HG03135 (cell line): Measurements from ENCODE around the gene ALKBH6.
"Not testable (repeated sequence)": the region's sequence is repeated elsewhere in the genome, so short reads cannot be mapped to it uniquely, and the experiment has no call there.

ENCODE experiments used
- ATAC-seq: cut with Tn5 transposase; IDR thresholded peaks from one replicate; pipeline ENCODE4 v1.9.1; 2021; ENCODE audit warnings: mild to moderate bottlenecking, moderate library complexity; ENCODE audit not compliant: unreplicated experiment

ALKBH6 gene

DNA sequence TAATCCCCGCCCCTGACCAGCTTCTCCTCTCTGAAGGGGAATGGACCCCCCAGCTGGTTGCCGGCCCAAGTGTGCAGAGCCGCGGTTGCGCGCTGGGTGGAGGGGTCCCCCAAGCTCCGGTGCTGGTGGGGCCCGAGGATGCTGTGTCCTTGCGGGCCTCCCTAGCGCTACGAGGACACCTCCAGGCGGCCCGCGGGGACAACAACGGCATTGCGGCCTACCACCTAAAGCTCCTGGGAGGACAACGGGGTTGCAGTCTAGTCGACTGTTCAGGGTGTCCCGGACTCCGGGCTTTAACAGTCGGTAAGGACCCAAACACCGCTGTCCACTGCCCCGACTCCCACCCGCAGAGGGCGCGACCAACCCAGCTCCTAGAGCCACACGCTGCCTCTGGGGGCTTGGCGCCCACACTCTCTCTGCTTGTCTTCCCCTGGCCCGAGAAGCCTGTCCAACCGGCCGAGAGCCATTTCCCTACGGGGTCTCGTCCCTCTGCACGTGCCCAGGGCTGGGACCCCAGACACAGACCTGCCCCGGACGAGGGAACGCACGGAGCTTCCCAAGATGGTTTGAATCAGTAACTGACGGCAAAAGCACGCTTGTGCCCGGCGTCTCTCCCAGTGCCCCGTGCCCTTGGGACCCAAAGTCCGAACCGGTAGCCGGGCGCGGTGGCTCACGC lies 20.0 kb downstream of the ALKBH6 start:
- no peak for ATAC-seq

DNA sequence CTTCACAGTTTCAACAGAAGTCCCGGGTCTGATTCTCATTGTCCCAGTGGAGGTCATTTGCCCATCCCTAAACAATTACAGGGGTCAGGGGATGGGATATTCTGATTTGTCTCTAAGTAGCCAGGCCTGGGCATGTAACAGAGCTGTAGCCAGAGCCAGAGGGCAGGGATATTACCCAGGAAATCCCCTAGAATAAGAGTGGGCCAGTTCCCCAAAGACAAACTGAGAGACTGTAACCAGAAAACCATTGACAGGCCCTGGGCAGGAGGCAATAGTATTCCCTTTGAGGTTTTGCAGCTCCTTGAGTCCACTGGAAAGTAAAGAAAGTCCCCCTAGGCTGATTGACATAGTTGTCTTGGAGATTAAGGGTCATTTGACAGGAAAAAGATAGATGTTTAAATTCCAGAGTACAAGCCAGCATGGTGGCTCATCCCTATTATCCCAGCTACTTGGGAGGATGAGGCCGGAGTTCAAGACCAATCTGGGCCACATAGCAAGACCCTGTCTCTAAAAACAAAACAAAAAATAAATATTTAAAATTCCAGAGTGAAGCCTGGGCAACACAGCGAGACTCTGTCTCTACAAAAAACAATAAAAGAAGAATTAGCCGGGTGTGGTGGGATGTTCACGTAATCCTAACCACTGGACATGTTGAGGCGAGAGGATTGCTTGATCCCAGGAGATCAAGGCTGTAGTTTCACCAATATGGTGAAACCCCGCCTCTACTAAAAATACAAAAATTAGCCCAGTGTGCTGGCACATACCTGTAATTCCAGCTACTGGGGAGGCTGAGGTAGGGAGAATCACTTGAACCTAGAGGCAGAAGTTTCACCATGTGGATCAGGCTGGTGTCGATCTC lies 20.9 kb downstream of the ALKBH6 start:
- ATAC-seq = no peak

DNA sequence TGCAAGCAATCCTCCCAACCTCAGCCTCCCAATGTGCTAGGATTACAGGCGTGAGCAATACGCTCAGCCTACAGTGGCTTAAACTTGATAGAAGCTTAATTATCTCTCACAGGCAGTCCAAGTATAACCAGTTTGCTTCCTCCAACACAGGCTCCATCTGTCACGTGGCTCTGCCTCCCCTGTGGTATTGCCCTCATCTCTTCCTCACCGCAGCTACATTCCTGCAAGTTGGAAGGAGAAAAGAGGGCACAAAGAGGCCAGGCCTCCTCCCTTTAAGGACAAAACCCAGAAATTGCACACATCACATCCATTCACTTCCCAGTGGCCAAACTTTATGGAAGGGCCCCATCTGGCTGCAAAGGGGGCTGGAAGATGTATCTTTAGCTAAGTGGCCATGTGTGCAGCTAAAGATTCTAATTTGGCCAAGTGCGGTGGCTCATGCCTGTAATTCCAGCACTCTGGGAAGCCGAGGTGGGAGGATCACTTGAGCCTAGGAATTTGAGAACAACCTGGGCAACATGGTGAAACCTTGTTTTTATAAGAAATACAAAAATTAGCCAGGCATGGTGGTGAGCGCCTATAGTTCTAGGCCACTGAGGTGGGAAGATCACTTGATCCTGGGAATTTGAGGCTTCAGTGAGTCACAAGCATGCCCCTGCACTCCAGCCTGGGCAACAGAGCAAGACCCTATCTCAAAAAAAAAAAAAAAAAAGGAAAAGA lies 22.1 kb downstream of the ALKBH6 start:
- ATAC-seq = no peak

DNA sequence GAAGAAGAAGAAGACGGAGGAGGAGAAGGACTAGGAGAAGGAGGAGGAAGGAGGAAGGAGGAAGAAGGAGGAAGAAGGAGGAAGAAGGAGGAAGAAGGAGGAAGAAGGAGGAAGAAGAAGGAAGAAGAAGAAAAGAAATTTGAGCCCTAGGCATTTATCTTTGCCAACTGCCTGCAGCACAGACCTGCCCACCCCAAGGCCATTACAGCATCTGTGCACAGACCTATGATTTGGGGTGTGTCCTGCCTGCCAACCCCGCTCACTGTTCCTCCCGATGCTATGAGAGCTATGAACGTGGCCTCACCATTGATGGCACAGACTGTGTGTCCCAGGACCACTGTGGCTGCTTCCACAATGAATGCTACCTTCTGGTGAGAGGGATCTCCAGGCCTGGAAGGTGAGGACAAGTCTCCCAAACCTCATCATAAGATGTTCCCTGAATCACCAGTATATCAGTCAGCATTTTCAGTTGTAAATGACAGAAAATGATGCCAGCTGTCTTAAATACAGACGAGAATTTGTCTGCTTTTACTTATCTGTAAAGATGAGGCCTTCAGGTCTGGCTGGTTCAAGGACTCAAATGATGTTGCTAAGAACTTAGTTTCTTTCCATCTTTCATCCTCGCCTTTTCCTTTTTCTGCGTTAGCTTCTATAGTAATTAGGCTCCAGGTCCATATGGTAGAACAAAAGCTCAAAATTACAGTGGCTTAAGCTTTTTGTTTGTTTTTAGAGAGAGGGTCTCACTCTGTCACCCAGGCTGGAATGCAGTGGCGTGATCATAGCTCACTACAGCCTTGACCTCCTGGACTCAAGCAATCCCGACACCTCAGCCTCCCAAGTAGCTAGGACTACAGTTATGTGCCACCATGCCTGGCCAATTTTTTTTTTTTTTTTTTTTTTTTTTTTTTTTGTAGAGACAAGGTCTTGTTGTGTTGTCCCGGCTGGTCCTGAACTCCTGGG lies 23.0 kb downstream of the ALKBH6 start:
- no peak for ATAC-seq

DNA sequence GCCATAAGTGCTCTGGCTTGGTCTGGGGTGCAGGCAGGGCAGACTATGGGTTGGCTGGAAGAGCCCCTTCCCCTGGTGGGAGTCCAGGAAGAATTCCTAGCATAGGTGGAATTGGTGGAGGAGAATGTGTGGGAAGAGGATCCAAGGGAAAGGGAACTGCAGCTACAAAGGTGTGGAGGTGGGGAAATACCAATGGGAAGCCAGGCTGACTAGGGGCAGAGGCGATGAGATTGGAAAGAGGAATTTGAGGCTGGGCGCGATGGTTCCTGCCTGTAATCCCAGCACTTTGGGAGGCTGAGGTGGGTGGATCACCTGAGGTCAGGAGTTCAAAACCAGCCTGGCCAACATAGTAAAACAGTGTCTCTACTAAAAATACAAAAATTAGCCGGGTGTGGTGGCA lies 23.9 kb downstream of the ALKBH6 start:
- no peak for ATAC-seq

DNA sequence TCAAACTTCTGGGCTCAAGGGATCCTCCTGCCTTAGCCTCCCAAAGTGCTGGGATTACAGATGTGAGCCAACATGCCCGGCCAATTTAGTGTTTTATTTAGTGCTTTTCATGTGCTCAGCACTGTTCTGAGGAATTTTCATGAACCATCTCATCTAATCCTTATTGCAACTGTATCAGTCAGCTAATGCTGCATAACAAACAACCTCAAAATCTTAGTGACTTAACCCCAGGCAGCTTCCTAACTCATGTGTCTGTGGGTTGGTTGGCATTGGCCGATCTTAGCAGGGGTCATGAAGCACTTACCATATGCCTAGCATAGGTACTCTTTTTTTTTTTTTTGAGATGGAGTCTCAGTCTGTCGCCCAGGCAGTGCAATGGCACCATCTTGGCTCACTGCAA lies 25.2 kb downstream of the ALKBH6 start:
- ATAC-seq = no peak

DNA sequence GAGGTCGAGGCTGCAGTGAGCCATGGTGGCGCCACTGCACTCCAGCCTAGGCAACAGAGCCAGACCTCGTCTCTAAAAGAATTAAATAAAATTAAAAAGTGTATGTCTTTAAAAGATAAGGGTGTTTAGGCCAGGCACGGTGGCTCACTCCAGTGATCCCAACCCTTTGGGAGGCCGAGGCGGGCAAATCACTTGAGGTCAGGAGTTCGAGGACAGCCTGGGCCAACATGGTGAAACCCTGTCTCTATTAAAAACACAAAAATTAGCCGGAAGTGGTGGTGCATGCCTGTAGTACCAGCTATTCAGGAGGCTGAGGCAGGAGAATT lies 26.5 kb downstream of the ALKBH6 start:
- ATAC-seq = no peak

DNA sequence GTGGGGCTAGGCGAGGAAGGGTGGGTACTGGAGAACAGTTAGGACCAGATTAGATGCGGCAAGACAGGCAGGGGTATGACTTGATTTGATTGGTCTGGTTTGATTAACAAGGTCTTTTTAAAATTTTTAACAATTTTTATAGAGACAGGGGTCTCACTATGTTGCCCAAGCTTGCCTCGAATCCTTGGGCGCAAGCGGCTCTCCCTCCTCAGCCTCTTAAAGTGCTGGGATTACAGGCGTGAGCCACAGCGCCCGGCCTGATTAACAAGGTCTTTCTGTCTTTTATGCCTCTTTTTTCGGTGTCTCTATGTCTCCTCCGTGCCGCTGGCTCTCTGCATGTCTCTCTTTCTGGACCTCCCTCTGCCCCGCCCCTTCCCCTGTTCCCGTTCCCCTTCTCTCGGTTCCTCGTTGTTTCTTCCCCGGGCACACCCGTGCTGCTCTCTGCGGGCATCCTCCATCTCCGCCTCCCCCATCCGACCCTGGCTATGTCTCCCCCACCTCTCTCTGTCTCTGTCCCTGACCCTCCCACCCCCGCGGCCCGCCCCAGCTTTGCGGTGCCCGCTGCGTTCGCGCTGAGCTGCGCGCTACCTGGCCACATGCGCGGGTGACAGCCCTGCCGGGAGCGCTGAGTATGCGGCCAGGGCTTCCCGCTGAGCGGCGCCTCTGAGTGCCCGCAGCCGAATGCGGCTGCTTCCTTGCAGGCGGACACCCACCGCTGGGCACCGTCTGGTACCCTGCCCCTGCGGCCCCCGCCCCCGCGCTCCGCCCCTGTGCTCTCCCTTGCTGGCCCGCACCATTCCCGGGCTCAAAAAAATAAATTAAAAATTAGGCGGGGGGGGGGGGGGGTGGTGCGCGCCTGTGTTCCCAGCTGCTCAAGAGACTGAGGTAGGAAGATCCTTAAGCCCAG lies 27.1 kb downstream of the ALKBH6 start:
- ATAC-seq = no peak

DNA sequence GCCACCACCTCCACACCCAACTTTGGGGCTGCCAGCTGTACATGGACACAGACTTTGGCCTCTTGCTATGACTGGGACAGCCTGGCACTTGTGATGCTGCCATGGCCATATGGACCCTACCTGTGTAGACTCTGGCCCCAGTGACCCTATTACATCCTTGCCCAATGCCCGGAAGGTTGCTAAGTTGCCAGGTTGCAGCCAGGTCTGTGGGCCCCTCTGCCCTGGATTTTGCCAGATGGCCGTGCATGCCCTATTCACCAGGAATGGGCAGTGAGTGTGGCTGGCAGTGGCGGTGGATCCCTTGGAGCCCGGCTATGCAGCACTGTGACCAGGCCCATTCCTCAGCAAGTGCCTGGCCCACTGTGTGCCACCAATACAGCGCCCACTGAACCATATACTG lies 27.9 kb downstream of the ALKBH6 start:
- no peak for ATAC-seq

DNA sequence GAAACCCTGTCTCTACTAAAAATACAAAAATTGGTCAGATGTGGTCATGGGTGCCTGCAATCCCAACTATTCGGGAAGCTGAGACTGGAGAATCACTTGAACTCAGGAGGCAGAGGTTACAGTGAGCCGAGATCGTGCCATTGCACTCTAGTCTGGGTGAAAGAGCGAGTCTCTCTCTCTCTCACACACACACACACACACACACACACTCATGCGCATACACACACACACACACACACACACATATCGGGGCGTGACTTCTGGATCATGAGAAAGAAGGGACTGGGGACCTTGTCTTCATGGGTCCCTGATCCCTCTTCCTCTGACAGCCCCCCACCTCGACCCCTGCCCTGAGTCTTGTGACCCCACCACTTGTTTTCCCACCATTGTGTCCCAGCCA lies 30.8 kb downstream of the ALKBH6 start:
- ATAC-seq = no peak

DNA sequence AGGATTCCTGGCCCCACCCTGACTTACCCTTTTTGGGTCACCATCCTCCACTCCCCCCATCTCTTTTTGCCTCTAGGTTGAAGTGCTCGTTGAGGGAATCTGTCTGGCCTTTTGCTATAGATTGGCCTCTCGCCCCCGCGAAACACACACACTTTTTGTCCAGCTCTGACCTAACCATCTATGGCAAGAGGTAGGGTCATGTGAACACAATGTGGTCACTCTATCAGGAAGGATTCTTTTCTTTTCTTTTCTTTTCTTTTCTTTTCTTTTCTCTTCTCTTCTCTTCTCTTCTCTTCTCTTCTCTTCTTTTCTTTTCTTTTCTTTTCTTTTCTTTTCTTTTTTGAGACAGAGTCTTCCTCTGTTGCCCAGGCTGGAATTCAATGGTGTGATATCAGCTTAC lies 33.0 kb downstream of the ALKBH6 start:
- not testable (repeated sequence) for ATAC-seq

DNA sequence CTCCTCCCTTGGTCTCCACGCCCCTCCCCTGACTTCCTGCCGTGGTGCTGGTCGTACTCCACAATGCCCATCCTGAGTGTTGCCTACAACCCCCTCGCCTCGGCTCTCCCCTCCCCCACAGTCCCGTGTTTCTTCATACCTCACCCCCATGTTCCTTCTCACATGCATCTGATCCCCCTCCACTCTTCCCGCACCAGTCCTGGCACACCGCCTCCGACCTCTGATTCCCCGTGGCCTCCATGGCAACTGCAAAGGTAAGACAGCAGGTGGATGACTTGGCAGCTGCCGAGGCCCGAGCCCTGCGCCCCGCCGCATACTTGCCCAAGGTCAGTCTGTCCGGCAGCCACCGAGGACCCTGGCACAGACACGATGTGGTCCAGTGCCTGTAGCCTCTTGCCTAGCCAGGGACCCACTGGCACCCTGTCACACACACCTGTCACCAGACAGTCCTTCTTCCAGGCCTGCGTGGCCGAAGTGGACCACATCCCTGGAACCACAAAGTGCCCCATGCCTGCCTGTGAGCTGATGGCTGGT lies 35.1 kb downstream of the ALKBH6 start:
- no peak for ATAC-seq

DNA sequence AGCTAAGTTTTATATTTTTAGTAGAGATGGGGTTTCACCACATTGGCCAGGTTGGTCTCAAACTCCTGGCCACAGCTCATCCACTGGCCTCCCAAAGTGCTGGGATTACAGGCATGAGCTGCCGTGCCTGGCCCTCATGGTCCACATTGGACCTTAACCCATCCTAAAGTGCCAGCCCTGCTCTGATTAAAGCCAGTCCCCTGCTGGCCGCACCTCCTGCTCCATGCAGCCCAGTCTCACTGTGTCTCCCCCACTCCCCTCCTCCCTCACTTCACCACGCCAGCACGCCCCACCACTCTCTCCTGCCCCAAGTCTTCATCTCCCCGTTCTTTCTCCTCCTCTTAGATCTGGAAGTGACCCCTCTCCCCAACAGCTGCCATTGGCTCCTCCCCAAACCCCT lies 35.7 kb downstream of the ALKBH6 start:
- no peak for ATAC-seq

DNA sequence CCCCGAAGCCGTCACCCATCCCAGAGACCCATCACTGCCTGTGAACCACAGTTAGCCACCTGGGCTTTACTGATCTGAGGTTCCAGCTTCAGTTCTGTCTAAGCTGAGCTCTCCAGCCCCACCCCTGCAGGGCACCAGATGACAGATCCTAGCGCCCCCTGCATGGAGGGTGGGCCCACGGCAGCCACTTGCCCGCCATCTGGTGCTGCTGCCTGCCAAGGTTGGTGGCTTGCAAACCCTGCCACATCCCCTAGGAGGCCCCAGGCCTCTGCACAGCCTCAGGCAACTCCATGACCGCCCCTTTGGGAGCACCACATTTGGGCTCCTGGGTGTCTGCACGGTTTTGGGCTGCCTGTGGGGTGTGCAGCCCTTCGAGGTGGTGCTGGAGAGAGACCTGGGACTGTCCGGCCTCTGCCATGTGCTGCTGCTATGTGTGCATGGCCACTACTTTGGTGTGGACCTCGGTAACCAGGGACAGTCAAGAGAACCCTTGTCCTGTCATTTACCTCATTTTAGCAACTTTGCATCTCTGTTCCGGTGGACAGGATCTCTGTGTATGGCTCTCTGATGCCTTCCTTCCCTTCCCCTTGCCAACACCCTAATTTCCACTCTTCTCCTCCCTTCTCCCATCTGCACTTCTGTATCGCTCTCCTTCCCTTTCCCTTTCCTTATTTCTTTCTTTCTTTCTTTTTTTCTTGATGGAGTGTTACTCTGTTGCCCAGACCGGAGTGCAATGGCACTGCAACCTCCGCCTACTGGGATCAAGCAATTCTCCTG lies 36.4 kb downstream of the ALKBH6 start:
- no peak for ATAC-seq

DNA sequence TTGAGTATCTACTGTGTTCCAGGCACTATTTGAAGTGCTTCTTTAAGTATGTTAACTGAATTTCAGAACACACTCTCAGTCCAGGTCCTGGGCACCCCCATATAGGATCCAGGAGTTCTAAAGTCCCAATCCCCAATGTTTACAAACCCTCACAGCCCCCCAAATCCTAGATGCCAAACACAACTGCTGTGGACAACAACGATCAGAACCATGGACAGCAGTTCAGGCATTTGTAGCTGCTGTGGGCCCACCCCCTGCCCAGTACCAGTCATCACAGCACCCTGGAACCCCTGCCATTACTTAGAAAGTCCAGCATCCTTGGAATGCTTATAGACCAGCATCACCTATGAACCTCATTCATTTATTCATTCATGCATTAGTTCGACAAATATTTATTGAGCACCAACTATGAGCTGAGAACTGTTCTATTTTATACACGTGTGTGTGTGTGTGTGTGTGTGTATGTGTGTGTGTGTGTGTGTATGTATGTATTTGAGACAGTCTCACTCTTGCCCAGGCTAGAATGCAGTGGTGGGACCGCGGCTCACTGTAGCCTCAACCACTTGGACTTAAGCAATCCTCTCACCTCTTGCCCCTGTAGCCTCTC lies 38.3 kb downstream of the ALKBH6 start:
- no peak for ATAC-seq

DNA sequence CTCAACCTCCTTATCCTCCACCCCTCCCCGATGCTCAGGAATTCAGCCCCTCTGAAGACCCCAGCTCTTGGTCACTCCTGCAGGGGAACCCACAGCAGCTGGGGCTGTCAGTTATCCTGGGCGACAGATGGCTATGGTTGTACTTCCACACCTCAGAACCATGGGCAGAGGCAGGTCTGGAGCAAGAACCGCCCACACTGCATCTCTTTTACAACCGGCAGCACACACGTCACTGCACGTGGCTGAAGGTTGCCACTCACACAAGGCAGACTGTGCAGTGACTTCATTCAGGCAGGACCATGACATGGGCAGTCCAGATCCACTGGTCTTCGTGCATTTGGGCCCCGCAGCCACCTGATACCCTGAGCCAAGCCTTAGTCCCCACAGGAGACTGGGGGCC lies 40.5 kb downstream of the ALKBH6 start:
- ATAC-seq = no peak

DNA sequence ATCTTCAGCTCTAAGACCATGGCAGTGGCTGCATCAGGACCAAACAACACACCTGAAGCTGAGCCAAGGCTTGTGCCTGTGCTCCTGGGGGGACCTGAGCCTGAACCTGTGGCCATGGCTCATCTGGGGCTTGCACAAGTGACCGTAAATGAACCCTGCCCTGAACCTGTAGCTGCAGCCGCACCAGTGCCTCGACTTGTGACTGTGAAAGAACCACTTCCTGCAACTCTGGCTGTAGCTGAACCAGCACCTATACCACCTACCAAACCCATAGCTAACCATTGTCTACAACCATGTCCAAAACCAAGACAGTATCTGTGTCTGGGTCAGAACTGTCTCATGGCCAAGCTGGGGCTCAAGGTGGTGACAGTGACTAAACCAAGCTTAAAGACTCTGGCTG lies 47.2 kb downstream of the ALKBH6 start:
- ATAC-seq = no peak

DNA sequence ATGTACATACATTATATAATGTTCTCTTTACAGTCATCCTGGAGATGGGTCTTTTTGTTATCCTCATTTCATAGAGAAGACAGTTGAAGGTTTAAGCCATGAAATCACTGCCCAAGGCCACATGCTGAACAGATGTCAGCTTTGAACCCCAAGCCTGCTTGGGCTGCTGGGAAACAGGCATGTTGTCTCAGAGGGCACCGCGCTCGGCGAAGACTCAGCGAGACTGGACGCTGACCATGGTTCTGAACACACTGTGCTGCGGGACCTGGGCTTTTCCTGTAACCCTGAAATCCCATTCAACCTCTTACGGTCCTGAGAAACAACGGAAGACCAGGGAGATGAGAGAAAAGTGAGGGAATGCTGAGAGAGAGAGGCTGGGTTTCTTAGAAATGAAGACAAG lies 50.5 kb downstream of the ALKBH6 start:
- ATAC-seq = no peak
